LNCaP clone FGC (cell line): ENCODE measurements around the gene ALDH3A2.

Experiments
- DNase-seq: peaks from one replicate; pipeline ENCODE4 v3.0.0-alpha.2; 2011; ENCODE audit warnings: low read depth
- H3K4me3 ChIP-seq: 2 replicates; pipeline ENCODE4 v1.5.1; 2011; ENCODE audit warnings: mild to moderate bottlenecking, low read depth, low read length, control low read depth
- CTCF ChIP-seq: IDR thresholded peaks from 2 replicates; pipeline ENCODE4 v1.5.1; 2012; ENCODE audit warnings: mild to moderate bottlenecking; ENCODE audit not compliant: control insufficient read depth, insufficient read depth; ENCODE audit errors: extremely low read depth

Gene ALDH3A2

GRCh38 chr17:19714542-19715411, 66.2 kb downstream of the ALDH3A2 start:
- DNase-seq = no peak
- TF ChIP-seq CTCF = no peak
- H3K4me3 ChIP-seq = no peak overlapping the region

GRCh38 chr17:19716108-19717030, 67.8 kb downstream of the ALDH3A2 start, which contains the start of gene SLC47A2:
TSS of gene SLC47A2 (minus strand) at chr17:19716584. CDS start at chr17:19716555, 29 bp downstream.
- TF ChIP-seq CTCF = no peak
- no peak within 1 kb of the TSS for H3K4me3 ChIP-seq
- no peak for DNase-seq

- no peak overlapping the region for H3K4me3 ChIP-seq
- no peak for DNase-seq
- TF ChIP-seq CTCF = no peak
Observed at GRCh38 chr17:19717031-19717360, 68.4 kb downstream of the ALDH3A2 start.

GRCh38 chr17:19717411-19717908, 68.9 kb downstream of the ALDH3A2 start:
- no peak for TF ChIP-seq CTCF
- H3K4me3 ChIP-seq = no peak overlapping the region
- DNase-seq = no peak

- no peak for DNase-seq
- TF ChIP-seq CTCF = no peak
Observed at GRCh38 chr17:19718041-19718612, 69.6 kb downstream of the ALDH3A2 start.

GRCh38 chr17:19718613-19719354, 70.2 kb downstream of the ALDH3A2 start:
- peak; percentile 48 for TF ChIP-seq CTCF
- DNase-seq = no peak
- no peak overlapping the region for H3K4me3 ChIP-seq

More at GRCh38 chr17:19718041-19718612, 69.6 kb downstream of the ALDH3A2 start:
- no peak overlapping the region for H3K4me3 ChIP-seq
